H9 (cell line): ENCODE data around the gene RANBP17. TPM values are rescaled to one million over a fixed set of nuclear protein-coding genes. Genes with fewer than 3 reads are reported as not detected.

Experiments used
- DNase-seq: peaks from one replicate; pipeline ENCODE4 v3.0.0-alpha.2; 2017
- H2AFZ ChIP-seq: one replicate; pipeline ENCODE4 v1.6.1; 2013; ENCODE audit warnings: mild to moderate bottlenecking, low read length, control low read depth, moderate library complexity
- H2AK5ac ChIP-seq: 2 replicates; pipeline ENCODE4 v1.6.1; 2013; ENCODE audit warnings: low read length, control low read depth, mixed read lengths; ENCODE audit not compliant: insufficient read length
- H2BK120ac ChIP-seq: one replicate; pipeline ENCODE4 v1.6.1; 2013; ENCODE audit warnings: low read depth, mild to moderate bottlenecking, low read length, control low read depth, inconsistent platforms; ENCODE audit not compliant: poor library complexity, severe bottlenecking
- H2BK12ac ChIP-seq: 2 replicates; pipeline ENCODE4 v1.6.1; 2013; ENCODE audit warnings: low read length, control low read depth, mixed read lengths, low read depth; ENCODE audit not compliant: insufficient read length
- H2BK15ac ChIP-seq: 2 replicates; pipeline ENCODE4 v1.6.1; 2013; ENCODE audit warnings: low read depth, low read length, control low read depth
- H2BK20ac ChIP-seq: one replicate; pipeline ENCODE4 v1.6.1; 2013; ENCODE audit warnings: low read depth, mild to moderate bottlenecking, low read length, control low read depth, inconsistent platforms; ENCODE audit not compliant: poor library complexity, severe bottlenecking
- H2BK5ac ChIP-seq: 2 replicates; pipeline ENCODE4 v1.6.1; 2013; ENCODE audit warnings: low read length, control low read depth, mixed read lengths; ENCODE audit not compliant: insufficient read length
- H3K14ac ChIP-seq: 2 replicates; pipeline ENCODE4 v1.6.1; 2013; ENCODE audit warnings: low read length, control low read depth; ENCODE audit not compliant: insufficient read depth
- H3K18ac ChIP-seq: 2 replicates; pipeline ENCODE4 v1.6.1; 2013; ENCODE audit warnings: low read depth, mild to moderate bottlenecking, mixed read lengths, low read length, control low read depth; ENCODE audit not compliant: insufficient read length
- H3K23ac ChIP-seq: 2 replicates; pipeline ENCODE4 v1.6.1; 2013; ENCODE audit warnings: low read length, control low read depth, mixed read lengths, low read depth; ENCODE audit not compliant: insufficient read length
- H3K23me2 ChIP-seq: 2 replicates; pipeline ENCODE4 v1.6.1; 2013; ENCODE audit warnings: low read depth, mild to moderate bottlenecking, mixed read lengths, low read length, control low read depth; ENCODE audit not compliant: insufficient read length, poor library complexity, severe bottlenecking
- H3K27ac ChIP-seq: 2 replicates; pipeline ENCODE4 v1.5.1; 2013; ENCODE audit warnings: low read length, control low read depth, mixed read lengths, low read depth; ENCODE audit not compliant: insufficient read length
- H3K27me3 ChIP-seq: 2 replicates; pipeline ENCODE4 v1.6.1; 2013; ENCODE audit warnings: low read length, control low read depth, inconsistent platforms; ENCODE audit not compliant: insufficient read depth
- H3K4ac ChIP-seq: 2 replicates; pipeline ENCODE4 v1.6.1; 2013; ENCODE audit warnings: low read depth, mild to moderate bottlenecking, control low read depth, inconsistent platforms, low read length, moderate library complexity
- H3K4me1 ChIP-seq: 2 replicates; pipeline ENCODE4 v1.6.1; 2013; ENCODE audit warnings: low read length, control low read depth, inconsistent platforms; ENCODE audit not compliant: insufficient read depth
- H3K4me2 ChIP-seq: 2 replicates; pipeline ENCODE4 v1.6.1; 2013; ENCODE audit warnings: low read length, control low read depth, mixed read lengths; ENCODE audit not compliant: insufficient read length, insufficient read depth
- H3K56ac ChIP-seq: 2 replicates; pipeline ENCODE4 v1.6.1; 2013; ENCODE audit warnings: low read depth, mild to moderate bottlenecking, mixed read lengths, low read length, control low read depth; ENCODE audit not compliant: insufficient read length
- H3K79me1 ChIP-seq: 2 replicates; pipeline ENCODE4 v1.6.1; 2013; ENCODE audit warnings: low read depth, mild to moderate bottlenecking, moderate library complexity, low read length, control low read depth, inconsistent platforms; ENCODE audit not compliant: insufficient read depth, poor library complexity, severe bottlenecking
- H3K79me2 ChIP-seq: 2 replicates; pipeline ENCODE4 v1.6.1; 2013; ENCODE audit warnings: low read length, control low read depth, inconsistent platforms; ENCODE audit not compliant: insufficient read depth
- H3K9ac ChIP-seq: 2 replicates; pipeline ENCODE4 v1.6.1; 2013; ENCODE audit warnings: low read length, control low read depth, mixed read lengths; ENCODE audit not compliant: insufficient read length; ENCODE audit errors: extremely low read depth
- H3K9me3 ChIP-seq: one replicate; pipeline ENCODE4 v1.6.1; 2013; ENCODE audit warnings: low read depth, low read length, inconsistent platforms; ENCODE audit not compliant: control insufficient read depth
- H3T11ph ChIP-seq: one replicate; pipeline ENCODE4 v1.6.1; 2013; ENCODE audit warnings: mild to moderate bottlenecking, low read length, control low read depth, inconsistent platforms
- H4K20me1 ChIP-seq: one replicate; pipeline ENCODE4 v1.6.1; 2013; ENCODE audit not compliant: control insufficient read depth, insufficient read length, insufficient read depth
- H4K5ac ChIP-seq: 2 replicates; pipeline ENCODE4 v1.6.1; 2013; ENCODE audit warnings: low read depth, mild to moderate bottlenecking, mixed read lengths, low read length, control low read depth; ENCODE audit not compliant: insufficient read length
- H4K8ac ChIP-seq: replicated peaks from 2 replicates; pipeline ENCODE4 v1.6.1; 2013; ENCODE audit warnings: low read length, control low read depth, mixed read lengths, low read depth; ENCODE audit not compliant: insufficient read length
- H4K91ac ChIP-seq: 2 replicates; pipeline ENCODE4 v1.6.1; 2013; ENCODE audit warnings: low read depth, mild to moderate bottlenecking, moderate library complexity, mixed read lengths, low read length, control low read depth; ENCODE audit not compliant: insufficient read length
- H3K27ac Mint-ChIP-seq, 3 experiments: 2 replicates in 2 of 3; 3 replicates in 1 of 3; pipeline ENCODE4 v1.8.0; 2020 to 2021; ENCODE audit warnings: mixed read lengths in 3 of 3, mild to moderate bottlenecking in 1 of 3, moderate library complexity in 1 of 3
- H3K27me3 Mint-ChIP-seq: 2 replicates; pipeline ENCODE4 v1.8.0; 2021; ENCODE audit warnings: low read depth, mild to moderate bottlenecking, moderate library complexity, mixed read lengths
- H3K36me3 Mint-ChIP-seq, 3 experiments: 2 replicates in 2 of 3; 3 replicates in 1 of 3; pipeline ENCODE4 v1.8.0; 2020 to 2021; ENCODE audit warnings: low read depth in 3 of 3, mixed read lengths in 3 of 3; ENCODE audit not compliant: insufficient read depth in 1 of 3
- H3K4me1 Mint-ChIP-seq, 2 experiments: 2 replicates each; pipeline ENCODE4 v1.8.0; 2020; ENCODE audit warnings: mixed read lengths in 2 of 2
- H3K4me3 Mint-ChIP-seq, 2 experiments: 2 replicates in 1 of 2; 3 replicates in 1 of 2; pipeline ENCODE4 v1.8.0; 2020 to 2021; ENCODE audit warnings: mild to moderate bottlenecking in 2 of 2, mixed read lengths in 2 of 2, moderate library complexity in 1 of 2
- H3K9me3 Mint-ChIP-seq, 2 experiments: 2 replicates in 1 of 2; 3 replicates in 1 of 2; pipeline ENCODE4 v1.8.0; 2020; ENCODE audit warnings: mild to moderate bottlenecking in 2 of 2, mixed read lengths in 2 of 2, moderate library complexity in 1 of 2
- CTCF ChIP-seq: fragments of 200-600 bp; sonication (generic); conservative IDR thresholded peaks from 3 replicates; pipeline ENCODE4 v1.8.0; 2021; ENCODE audit warnings: antibody characterized with exemption, mild to moderate bottlenecking
- WGBS: extraction: QIAGEN DNeasy Blood & Tissue Kit; methylation state at CpG from one replicate; pipeline ENCODE4 v1.1.7; 2013; ENCODE audit warnings: missing lambda C conversion rate, low lambda C conversion rate, mixed read lengths; ENCODE audit not compliant: insufficient read length; ENCODE audit errors: extremely low coverage; 5-methylcytosine and 5-hydroxymethylcytosine counted together
- total RNA-seq: library from RNA; stranded (reverse); gene quantifications from 2 replicates; pipeline ENCODE4 v1.2.1, GENCODE V29; 2021

Gene RANBP17
- total RNA-seq, 1 experiment from 2014 or later, result 16.5 TPM

GRCh38 chr5:170848033-170848432 is 13.8 kb upstream of the RANBP17 start:
- H3K4me1 Mint-ChIP-seq, result no peaks in the 10 kb centered on the region
- no peak overlapping the region for H3K4ac ChIP-seq
- H3K9me3 ChIP-seq, result no peaks in the 10 kb centered on the region
- H3K9me3 Mint-ChIP-seq, result no peaks in the 10 kb centered on the region; a peak in 1 of 5 replicates
- no peak overlapping the region for H2BK5ac ChIP-seq
- no peaks in the 10 kb centered on the region for H3K79me2 ChIP-seq
- H3K27ac ChIP-seq, result no peak overlapping the region
- H2BK120ac ChIP-seq, result no peak overlapping the region
- H3K27me3 Mint-ChIP-seq, result peaks cover 2% of the 10 kb centered on the region; the same call in 1 of the 2 replicates
- H3K14ac ChIP-seq, result no peak overlapping the region
- H3K79me1 ChIP-seq, result no peaks in the 10 kb centered on the region
- H3K23me2 ChIP-seq, result no peaks in the 10 kb centered on the region
- no peak overlapping the region for H3T11ph ChIP-seq
- no peak overlapping the region for H2AK5ac ChIP-seq
- H3K27ac Mint-ChIP-seq, result no peak overlapping the region
- H2AFZ ChIP-seq, result no peak overlapping the region
- H3K36me3 Mint-ChIP-seq, result no peaks in the 10 kb centered on the region; a peak in 2 of 7 replicates
- no peak for DNase-seq
- H3K27me3 ChIP-seq, result no peaks in the 10 kb centered on the region; the same call in 1 of the 2 replicates
- H3K4me1 ChIP-seq, result no peaks in the 10 kb centered on the region
- no peak overlapping the region for H4K91ac ChIP-seq
- no CpG with 5 or more reads among the region's 5 CpGs for WGBS
- no peak overlapping the region for H2BK12ac ChIP-seq
- H2BK15ac ChIP-seq, result no peak overlapping the region
- no peak overlapping the region for H4K8ac ChIP-seq
- H3K56ac ChIP-seq, result no peak overlapping the region
- H3K4me2 ChIP-seq, result no peak overlapping the region
- H4K20me1 ChIP-seq, result no peaks in the 10 kb centered on the region
- no peak overlapping the region for H2BK20ac ChIP-seq
- no peak for TF ChIP-seq CTCF
- H3K18ac ChIP-seq, result no peak overlapping the region
- no peak overlapping the region for H4K5ac ChIP-seq
- H3K4me3 Mint-ChIP-seq, result no peak overlapping the region
- no peak overlapping the region for H3K23ac ChIP-seq
- no peak overlapping the region for H3K9ac ChIP-seq
